T follicular helper cell (primary cell): ENCODE measurements around the gene RRP12.
"Not testable (repeated sequence)": the region's sequence is repeated elsewhere in the genome, so short reads cannot be mapped to it uniquely, and the experiment has no call there.

Experiments used
- DNase-seq: peaks from one replicate; pipeline ENCODE4 v3.0.0-alpha.2; 2020; ENCODE audit warnings: low read depth

The RRP12 gene

DNA sequence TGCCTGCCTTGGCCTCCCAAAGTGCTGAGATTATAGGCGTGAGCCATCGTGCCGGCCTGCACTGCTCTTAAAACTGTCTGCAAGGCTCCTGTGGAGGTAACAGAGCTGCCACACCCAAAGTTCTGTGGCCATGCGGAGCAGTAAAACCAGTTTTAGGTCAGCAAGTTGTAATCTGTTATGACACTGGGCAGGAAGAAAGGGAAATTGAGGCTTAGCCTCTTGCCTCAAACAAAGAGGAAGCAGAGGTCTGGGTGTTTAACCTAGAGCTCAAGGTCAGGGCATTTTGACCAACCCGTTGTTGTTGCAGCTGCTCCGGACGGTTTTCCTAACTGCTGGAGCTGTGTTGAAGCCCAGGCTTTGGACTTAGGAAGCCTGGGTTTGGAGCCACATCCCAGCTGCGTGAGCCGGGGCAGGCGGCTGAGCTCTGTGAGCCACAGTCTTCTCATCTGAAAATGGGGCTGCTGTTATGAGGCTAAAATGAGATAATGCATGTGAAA lies 7.4 kb upstream of the RRP12 start:
- no peak for DNase-seq

DNA sequence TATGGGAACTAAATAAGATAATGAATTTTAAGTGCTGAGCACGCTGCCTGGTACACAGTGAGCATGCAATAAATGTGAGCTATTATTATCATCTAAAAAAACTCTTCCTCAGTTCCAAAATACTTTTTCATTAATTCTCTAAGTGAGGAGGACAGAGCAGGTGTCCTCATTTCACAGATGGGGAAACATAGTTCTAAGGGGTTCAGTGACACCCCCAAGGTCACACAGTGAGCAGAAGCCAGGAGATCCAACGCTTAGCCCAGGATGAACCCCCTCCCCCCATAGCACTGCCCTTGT lies 6.8 kb upstream of the RRP12 start:
- DNase-seq: no peak

DNA sequence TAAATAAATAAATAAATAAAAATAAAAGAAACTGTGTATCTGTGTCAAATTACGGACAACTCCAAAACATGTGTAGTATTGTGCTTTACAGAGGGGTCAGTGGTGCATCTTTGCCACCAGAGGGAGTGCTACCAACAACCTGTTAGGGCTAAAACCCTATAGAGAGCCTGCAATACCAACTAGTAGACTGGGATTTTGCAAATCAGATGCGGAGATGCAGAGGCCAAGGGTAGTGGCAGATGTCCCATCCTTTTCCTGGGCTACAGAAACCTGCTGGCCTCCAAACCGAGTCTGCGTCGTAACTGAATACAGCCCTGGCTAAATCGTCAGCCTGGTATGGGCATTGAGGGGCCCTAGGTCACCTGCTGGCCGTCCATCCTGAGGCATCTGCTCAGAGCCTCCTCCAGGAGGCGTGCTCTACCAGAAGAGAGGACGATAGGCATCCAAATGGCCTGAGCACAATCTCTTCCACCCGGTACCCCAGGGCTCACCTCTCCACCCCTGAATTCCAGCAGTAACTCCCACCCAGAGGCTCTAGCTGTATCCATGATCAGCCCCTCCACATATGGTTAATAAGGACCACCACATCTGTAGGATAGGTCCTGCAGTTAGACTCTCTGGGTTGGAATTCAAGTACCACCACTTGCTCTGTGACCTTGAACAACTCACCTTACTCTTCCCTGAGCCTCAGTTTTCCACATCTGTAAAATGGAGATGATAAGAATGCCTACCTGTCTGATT lies 6.2 kb upstream of the RRP12 start:
- peak; percentile 47 for DNase-seq

DNA sequence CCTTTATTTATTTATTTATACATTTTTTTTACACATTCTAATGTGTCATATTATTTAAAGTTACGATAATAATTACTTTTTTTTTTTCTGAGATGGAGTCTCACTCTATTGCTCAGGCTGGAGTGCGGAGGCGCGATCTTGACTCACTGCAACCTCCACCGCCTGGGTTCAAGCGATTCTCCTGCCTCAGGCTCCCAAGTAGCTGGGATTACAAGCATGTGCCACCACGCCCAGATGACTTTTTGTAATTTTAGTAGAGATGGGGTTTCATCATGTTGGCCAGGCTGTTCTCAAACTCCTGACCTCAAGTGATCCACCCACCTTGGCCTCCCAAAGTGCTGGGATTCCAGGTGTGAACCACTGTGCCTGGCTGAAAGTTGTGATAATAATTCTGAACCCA lies 5.3 kb upstream of the RRP12 start:
- not testable (repeated sequence) for DNase-seq

DNA sequence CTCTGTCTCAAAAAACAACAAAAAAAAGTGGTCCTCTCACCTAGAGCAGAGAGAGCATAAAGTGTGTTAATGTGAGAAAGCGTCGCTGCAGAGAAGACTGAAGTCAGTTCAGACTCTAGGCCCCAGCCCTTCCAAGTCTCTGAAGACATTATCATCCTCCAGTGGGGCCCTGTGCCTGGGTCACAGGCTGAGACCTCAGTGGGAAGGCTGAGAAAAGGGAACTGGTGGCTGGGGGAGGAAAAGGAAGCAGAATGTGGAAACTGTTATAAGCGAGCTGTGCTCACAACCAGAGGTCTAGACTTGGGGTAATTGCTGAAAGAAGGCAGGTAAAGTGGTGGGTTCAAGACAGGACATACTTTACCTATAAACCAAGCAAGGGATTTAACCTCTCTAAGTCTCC lies 4.9 kb upstream of the RRP12 start:
- DNase-seq: no peak

DNA sequence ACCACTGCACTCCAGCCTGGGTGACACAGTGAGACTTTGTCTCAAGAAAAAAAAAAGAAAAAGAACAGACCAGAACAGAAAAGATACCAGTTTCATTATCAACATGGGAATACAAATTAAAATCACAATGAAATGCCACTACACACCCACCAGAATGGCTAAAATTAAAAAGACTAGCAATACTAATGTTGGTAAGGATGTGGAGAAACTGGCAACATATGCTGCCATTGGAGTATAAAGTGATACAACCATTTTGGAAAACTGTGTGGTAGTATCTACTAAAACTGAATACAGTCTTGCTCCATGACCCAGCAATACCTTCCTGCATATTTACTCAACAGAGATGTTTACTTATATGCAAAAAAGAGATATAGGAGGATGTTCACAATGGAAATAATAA lies 2.9 kb upstream of the RRP12 start:
- no peak for DNase-seq

DNA sequence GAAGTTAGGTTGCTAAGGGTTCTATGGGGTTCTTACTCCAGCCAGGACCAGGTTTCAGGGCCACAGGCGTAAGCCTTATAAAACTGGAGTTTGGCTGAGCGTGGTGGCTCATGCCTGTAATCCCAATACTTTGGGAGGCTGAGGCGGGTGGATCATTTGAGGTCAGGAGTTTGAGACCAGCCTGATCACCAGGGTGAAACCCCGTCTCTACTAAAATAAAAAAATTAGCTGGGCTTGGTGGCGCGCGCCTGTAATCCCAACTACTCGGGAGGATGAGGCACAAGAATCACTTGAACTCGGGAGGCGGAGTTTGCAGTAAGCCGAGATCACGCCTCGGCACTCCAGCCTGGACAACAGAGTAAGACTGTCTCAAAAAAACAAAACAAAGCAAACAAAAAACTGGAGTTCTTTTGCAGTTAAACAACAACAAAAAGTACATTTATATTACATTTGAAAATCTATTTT lies 347 bp upstream of the RRP12 start:
- no peak for DNase-seq

DNA sequence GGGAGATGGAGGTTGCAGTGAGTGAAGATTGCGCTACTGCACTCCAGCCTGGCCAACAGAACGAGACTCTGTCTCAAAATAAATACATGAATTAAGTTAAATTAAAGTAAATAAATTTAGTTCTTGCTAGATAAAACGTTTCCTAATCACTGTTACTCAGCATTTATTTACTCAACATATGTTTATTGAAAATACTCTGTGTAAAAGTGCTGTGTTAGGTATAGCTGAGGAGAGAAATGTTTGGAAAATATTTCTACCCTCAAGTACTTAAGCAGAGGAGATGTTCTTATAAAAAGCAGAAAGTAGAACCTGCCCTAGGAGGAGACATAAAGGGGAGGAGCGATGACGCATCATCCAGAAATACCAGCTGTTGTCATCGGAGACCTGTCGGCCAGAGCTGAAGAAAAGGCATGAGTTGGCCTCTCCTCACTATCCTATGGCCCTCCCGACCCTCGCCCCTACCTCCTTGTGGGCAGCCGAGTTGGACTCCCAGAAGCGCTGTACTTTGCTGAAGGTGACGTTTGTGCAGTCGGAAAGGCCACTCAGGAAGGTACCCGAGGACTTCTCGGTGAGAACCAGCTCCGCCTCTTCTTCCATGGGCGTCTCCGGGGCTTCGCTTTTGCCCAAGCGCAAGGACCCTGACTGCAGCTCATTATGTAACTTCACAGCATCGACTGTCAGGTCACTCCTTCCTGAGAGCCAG lies 1.1 kb downstream of the RRP12 start:
- no peak for DNase-seq

DNA sequence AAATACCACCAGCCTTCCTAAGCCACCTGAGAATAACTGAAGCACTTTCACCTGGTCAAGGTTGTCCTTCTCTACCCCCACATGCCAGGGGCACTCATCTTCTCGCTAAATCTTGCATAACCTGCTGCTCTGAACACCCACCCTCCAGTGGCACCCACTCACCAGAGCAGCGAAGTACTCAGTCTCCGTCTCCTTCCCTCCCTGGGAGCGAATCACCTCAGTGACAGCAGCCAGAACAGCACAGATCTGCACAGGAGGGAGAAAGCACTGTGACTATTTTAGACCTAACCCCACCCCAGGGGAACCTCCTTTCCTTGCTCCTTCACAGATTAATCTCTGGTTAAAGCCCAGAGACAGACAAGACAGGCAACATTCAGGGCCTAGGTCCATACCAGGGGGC lies 5.1 kb downstream of the RRP12 start:
- DNase-seq: no peak

DNA sequence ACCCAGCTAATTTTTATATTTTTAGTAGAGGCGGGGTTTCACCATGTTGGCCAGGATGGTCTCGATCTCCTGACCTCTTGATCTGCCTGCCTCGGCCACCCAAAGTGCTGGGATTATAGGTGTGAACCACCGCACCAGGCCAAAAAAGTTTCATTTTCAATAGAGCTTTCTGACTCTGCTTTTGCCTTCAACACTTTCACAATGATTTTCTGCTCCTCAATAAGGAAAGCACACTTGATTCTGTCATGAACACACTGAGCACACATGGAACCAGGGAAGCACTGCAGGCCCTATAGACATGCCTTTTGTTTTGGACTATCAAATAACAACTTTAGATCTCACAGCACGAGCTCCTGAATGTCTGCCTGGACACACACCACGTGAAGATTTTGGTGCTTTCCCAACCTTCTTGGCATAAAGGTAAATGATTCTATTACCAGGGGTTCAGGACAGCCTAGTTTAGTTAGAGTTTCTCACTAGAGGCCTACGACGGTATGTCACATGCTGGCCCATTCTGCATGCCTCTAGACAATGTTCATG lies 8.0 kb downstream of the RRP12 start:
- no peak for DNase-seq

DNA sequence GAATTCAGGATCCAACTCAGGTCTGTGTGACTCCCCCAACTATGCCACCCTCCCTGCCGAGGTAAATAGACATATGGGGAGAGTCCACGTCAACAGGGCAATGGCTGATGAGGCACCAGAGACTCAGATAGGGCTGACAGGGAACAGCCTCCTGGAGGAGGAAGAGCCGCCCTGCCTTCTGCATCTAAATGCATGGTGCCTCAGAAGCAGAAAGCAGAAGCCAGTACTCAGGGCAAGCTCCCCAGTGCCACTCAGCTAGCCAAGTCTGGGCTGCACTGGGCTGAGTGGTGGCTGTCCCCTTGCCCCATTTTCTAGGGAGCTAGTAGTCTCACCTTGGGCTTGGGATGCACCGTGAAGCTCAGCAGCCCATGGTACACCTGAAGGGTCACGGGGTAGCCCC lies 11.0 kb downstream of the RRP12 start:
- DNase-seq: no peak

DNA sequence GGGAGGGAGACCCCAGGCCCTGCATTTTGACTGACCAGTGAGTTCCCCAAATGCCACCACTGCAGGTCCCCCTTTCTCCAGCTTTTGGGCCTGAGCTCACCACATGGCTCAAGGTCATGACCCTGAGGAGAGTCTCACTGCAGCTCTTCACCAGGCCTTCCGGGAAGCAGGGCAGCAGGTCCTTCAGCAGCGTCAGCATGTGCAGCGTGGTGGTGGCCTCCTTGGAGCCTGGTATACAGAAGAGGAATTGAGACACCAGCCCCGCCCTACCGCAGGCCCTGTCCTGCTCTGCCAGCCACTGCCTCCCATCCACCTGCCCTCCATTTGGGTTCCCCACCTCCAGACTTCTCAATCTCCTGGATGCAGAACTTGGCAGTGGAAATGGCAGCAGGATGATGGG lies 13.0 kb downstream of the RRP12 start:
- no peak for DNase-seq

DNA sequence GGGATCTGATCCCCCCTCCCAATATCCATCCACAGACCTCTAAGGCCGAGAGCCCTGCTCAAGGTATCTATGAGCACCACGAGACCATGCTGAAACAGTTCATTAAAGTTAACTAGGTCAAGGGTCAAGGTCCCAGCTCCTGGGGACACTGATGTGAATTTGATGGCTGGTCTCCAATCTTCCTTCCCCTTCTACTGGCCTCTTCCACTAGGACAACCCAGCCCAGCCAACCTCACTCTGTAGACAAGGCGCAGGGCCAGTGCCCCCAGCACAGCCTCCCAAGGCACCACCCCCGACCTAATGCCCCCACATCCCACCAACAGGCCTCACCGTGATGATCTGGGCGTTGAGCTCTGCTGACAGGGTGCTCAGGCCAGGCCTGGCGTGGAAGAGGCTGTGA lies 15.6 kb downstream of the RRP12 start:
- DNase-seq: no peak

DNA sequence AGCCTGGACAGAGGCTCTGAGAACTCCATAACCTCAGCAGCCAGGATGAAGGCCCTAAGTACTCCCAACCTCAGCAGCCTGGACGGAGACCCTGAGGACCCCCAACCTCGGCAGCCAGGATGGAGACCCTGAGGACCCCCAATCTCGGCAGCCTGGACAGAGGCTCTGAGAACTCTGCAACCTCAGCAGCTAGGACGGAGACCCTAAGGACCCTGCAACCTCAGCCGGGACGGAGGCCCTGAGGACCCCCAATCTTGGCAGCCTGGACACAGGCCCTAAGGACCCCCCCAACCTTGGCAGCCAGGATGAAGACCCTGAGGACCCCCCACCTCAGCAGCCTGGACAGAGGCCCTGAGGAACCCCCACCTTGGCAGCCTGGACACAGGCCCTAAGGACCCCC lies 16.5 kb downstream of the RRP12 start:
- DNase-seq: no peak

DNA sequence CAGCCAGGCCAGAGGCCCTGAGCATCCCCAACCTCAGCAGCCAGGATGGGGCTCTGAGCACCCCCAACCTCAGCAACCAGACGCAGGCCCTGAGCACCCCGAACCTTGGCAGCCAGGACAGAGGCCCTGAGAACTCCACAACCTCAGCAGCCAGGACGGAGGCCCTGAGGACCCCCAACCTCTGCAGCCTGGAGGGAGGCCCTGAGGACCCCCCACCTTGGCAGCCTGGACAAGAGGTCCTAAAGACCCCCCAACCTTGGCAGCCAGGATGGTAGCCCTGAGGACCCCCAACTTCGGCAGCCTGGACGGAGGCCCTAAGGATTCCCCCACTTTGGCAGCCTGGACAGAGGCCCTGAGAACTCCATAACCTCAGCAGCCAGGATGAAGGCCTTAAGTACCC lies 17.0 kb downstream of the RRP12 start:
- DNase-seq: no peak

DNA sequence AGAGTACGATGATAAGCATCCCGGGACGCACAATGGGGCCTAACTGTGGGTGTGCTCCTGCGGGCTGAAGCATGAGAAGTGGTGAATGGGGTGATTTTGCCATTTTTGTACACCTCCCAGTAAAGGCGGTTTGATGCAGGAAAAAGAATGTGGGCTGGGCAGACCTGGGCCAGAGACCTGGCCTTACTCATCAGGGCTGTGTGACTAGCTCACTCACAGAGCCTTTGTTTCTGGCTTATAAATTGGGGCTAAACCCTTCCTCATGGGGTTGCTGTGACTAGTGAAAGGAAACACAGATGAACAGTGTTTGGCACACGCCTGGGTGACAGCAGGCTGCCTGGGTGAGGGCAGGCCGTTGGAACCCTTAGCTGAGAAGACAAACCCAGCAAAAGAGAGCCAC lies 18.0 kb downstream of the RRP12 start:
- DNase-seq: no peak

DNA sequence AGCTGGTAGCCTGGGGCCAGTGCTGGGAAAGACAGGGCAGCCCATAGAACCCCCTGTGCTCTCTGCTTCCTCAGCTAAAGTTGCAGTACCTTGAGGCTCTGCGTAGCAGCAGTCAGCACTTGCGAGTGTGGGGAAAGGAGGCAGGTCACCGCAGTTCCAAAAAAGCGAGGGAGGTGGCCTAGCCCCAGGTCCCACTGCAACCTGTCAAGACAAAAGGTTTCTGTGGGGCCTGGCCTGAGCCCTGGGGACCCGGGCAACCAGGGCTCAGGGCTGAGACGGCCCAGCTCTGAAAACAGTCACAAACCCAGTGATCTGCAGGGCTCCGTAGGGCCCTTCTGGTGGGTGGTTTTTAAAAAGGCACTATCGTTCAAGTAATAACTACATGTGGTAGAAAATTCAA lies 19.5 kb downstream of the RRP12 start:
- no peak for DNase-seq

DNA sequence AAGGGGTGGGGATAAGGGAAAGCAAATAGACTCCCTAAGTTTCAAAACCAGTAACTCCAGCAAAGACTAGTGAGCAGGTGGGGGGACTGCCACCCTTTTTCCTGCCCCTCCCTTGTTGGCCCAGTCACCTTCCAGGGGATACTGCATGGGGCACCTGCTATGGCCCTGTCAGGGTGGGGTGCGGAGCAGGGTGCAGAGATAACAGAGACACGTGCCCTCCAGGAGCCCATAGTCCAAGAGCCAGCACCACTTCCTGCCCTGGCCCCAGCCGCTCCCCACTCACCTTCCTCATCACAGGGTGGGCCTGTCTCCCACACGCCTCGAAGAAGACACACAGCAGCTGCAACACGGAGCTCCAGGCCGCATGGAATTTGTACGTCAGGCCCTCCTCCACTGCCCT lies 20.6 kb downstream of the RRP12 start:
- DNase-seq: no peak

DNA sequence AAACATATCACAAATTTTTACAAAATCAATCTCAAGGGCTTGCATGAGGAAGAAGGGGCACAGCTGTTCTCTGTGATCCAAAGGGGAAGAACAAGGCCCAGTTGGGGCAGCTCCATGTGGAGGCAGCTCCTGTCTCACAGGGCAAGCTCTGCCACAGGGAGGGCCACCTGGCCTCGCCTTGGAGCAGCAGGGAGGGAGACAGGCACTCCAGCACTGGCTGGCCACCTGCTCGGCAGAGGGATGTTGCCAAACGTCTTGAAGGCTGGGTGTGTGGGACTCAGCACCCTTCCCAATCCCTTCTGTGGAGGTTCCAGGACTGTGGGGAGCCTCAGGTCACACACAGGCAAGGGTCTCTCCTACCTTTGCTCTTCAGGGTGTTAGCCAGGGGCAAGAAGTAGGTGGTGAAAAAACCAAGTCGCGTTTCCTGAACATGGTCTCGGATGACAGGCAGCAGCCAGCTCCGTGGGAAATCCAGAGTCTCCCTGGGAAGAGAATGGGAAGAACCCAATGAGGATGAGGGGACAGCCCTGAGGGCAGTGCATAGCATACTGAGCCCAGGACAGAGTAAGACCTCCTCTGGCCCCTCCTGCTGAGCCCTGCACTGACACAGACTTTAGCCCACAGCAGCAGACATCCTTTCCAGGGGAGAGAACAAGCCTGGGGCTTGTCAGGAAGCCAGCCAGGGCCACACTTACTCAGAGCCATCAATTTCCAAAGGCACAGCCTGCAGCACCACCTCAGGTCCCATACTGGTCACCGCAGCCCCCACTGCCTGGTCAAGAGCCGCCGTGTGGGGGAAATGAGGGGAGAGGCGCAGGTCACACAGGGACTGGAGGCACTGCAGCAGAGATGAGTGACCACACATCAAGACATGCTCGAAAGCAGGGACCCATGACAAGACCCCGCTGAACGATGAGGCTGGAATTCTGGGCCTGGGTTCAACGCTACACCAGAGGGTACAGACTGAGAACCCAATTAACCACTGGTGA lies 21.9 kb downstream of the RRP12 start:
- no peak for DNase-seq

DNA sequence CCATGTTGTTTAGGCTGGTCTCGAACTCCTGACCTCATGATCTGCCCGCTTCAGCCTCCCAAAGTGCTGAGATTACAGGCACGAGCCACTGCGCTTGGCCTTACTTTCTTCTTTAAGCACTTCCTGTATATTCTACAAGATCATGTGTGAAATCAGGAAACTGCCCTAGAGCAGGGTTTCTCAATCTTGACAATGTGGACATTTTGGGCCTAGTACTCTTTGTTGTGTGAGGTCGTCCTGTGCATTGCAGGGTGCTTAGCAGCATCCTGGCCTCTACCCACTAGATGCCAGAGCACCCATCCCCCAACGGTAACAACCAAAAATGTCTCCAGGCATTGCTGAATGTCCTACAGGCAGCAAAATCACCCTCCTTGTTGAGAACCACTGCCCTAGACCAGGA lies 24.7 kb downstream of the RRP12 start:
- no peak for DNase-seq

DNA sequence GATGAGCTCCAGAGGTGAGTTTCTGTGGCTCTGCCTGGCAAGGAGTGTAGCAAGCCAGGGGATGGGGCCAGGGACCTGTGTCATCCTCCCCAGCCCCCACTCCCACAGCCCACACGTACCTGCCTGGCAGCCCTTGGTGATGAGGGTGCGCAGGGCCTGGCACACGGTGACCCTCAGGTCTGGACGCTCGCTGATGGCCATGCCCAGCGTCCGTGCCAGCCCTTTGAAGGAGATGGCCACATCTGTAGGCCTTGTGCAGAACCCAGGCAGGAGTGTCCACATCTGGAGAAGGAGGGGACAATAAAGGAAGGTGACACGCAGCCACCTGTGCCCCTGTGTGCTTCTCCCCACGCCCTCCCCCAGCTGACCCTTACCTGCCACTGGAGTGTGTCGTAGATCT lies 27.7 kb downstream of the RRP12 start:
- no peak for DNase-seq

DNA sequence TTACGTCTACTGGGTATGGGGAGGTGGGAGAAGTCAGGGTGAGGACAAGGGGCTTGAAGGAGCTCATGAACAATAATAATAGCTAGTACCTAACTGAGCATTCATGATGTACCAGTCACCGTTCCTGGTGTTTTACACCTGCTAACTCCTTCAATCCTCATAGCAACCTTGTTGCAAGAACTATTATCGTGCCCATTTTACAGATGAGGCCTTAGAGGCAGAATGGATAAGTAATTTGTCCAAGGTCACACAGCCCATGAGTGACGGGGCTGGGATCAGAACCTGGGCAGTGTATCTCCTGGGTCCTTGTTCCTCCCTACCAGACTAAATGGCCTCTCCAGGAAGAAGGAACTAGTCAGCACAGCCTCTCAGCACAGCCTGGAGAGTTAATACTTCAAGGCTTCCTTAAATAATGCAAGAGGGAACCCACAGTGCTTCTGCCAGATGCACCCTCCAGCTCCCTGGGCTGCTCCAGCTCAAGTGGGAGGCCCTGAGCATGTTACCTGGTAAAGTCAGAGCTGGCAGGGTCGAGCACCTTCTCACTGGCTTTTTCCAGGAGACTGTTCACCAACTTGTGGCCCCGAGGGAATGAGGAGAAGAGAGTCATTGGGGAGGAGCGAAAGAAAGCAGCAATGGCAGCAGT lies 28.8 kb downstream of the RRP12 start:
- no peak for DNase-seq
